ENCODE results near the gene PRKAG2. TPM values are rescaled to one million over a fixed set of nuclear protein-coding genes. Genes with fewer than 3 reads are reported as not detected.

The PRKAG2 gene
- total RNA-seq, 1 donor from 2014 or later, result 15.7 TPM

DNA sequence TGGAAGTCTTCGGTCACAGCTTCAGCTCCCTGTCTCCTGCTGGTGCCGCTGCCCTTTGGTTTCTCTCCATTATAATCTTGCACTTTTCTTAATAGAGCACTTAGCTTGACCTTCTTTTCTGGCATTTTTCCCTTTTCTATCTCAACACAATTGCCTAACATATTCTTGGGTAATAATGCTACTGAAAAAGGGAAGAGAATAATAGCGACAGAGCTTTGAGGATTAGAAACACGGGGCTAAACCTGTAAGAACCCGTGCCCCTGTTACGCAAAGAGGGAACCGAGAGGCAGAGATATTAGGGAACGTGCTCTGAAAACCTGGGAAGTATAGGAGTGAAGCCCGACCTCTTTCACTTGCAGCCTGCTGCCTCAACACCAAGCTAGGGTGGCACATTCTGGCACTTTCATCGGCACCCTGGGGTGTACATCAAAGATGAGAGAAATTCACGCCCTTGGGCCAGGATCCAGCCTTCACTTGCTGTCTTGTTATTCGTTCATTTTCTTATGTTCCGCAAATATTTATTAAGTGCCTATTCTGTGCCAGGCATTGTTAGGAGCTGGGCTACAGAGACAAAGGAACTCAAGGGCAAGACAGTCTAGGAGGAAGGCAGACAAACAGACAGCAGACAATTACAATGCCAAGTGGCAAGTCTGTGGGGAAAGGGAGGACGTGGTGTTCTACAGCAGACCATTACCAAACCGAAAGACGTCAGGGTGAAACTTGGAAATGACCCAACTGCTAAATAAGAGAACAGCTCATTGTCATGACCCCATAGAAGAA is 46.4 kb upstream of the PRKAG2 start:
- H3K27ac Mint-ChIP-seq, result no peak overlapping the region
- H3K4me1 Mint-ChIP-seq, result no peaks in the 10 kb centered on the region
- no peak for DNase-seq (ENCODE audit: low spot score in 2 of 2, unreplicated experiment in 2 of 2)
- no peak overlapping the region for H3K4me3 Mint-ChIP-seq
- peaks cover 28% of the 10 kb centered on the region for H3K27me3 Mint-ChIP-seq (ENCODE audit: low read depth)
- TF ChIP-seq, protein P1, sequence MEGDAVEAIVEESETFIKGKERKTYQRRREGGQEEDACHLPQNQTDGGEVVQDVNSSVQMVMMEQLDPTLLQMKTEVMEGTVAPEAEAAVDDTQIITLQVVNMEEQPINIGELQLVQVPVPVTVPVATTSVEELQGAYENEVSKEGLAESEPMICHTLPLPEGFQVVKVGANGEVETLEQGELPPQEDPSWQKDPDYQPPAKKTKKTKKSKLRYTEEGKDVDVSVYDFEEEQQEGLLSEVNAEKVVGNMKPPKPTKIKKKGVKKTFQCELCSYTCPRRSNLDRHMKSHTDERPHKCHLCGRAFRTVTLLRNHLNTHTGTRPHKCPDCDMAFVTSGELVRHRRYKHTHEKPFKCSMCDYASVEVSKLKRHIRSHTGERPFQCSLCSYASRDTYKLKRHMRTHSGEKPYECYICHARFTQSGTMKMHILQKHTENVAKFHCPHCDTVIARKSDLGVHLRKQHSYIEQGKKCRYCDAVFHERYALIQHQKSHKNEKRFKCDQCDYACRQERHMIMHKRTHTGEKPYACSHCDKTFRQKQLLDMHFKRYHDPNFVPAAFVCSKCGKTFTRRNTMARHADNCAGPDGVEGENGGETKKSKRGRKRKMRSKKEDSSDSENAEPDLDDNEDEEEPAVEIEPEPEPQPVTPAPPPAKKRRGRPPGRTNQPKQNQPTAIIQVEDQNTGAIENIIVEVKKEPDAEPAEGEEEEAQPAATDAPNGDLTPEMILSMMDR (IDR thresholded peaks at IDR 0.05; ENCODE audit: unreplicated experiment), result no peak
- no peaks in the 10 kb centered on the region for H3K9me3 Mint-ChIP-seq
- no peaks in the 10 kb centered on the region for H3K36me3 Mint-ChIP-seq

DNA sequence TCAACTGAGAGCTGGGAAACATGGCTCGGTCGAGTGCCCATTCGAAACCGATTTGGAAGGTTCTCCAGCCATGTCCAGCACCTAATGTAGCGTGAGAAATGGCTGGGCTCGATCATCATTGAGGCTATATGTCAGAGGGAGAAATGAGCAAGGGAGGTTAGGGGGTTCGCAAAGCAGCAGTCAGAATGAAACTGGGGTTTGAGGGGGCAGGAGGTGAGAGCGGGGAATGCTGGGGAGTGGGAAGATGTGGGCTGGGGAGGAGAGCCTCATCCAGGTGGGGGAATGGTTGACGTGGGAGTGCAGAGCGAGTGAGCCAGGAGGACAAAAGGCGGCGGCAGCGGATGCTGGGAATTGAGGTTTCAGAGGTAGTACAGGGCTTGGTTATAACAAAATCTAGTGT is 44.5 kb upstream of the PRKAG2 start:
- Mint-ChIP-seq H3K36me3 (no peaks in the 10 kb centered on the region), H3K4me1 (no peaks in the 10 kb centered on the region), H3K9me3 (no peaks in the 10 kb centered on the region), H3K27me3 (ENCODE audit: low read depth) (peaks cover 28% of the 10 kb centered on the region), H3K27ac (no peak overlapping the region), H3K4me3 (no peak overlapping the region)
- DNase-seq (ENCODE audit: low spot score in 2 of 2, unreplicated experiment in 2 of 2), result no peak
- TF ChIP-seq, protein P1 (IDR thresholded peaks at IDR 0.05; ENCODE audit: unreplicated experiment), result no peak

- Mint-ChIP-seq H3K36me3 (no peaks in the 10 kb centered on the region), H3K4me3 (no peak overlapping the region), H3K27ac (no peak overlapping the region), H3K4me1 (no peaks in the 10 kb centered on the region), H3K9me3 (no peaks in the 10 kb centered on the region), H3K27me3 (ENCODE audit: low read depth) (peaks cover 36% of the 10 kb centered on the region)
- no peak for DNase-seq (ENCODE audit: low spot score in 2 of 2, unreplicated experiment in 2 of 2)
- TF ChIP-seq, protein P1 (IDR thresholded peaks at IDR 0.05; ENCODE audit: unreplicated experiment), result no peak
Observed at GRCh38 chr7:151920488-151920887, 43.6 kb upstream of the PRKAG2 start.

- H3K4me1 Mint-ChIP-seq, result no peaks in the 10 kb centered on the region
Observed at GRCh38 chr7:151919595-151919994, 42.7 kb upstream of the PRKAG2 start.

GRCh38 chr7:151918510-151918843 is 41.6 kb upstream of the PRKAG2 start:
- Mint-ChIP-seq H3K9me3 (peaks cover 7% of the 10 kb centered on the region), H3K4me1 (no peaks in the 10 kb centered on the region), H3K36me3 (no peaks in the 10 kb centered on the region), H3K27me3 (ENCODE audit: low read depth) (peaks cover 42% of the 10 kb centered on the region), H3K4me3 (no peak overlapping the region), H3K27ac (no peak overlapping the region)
- TF ChIP-seq, protein P1 (IDR thresholded peaks at IDR 0.05; ENCODE audit: unreplicated experiment), result no peak
- peak in 1 of 2 experiments; percentile 17 for DNase-seq (ENCODE audit: low spot score in 2 of 2, unreplicated experiment in 2 of 2)

More at GRCh38 chr7:151919595-151919994, 42.7 kb upstream of the PRKAG2 start:
- TF ChIP-seq, protein P1 (IDR thresholded peaks at IDR 0.05; ENCODE audit: unreplicated experiment), result no peak
- Mint-ChIP-seq H3K9me3 (no peaks in the 10 kb centered on the region), H3K4me3 (no peak overlapping the region), H3K27ac (no peak overlapping the region), H3K36me3 (no peaks in the 10 kb centered on the region), H3K27me3 (ENCODE audit: low read depth) (peaks cover 37% of the 10 kb centered on the region)
- peak in 1 of 2 experiments; percentile 29 for DNase-seq (ENCODE audit: low spot score in 2 of 2, unreplicated experiment in 2 of 2)
